Thyroid gland (tissue), 4 donors: Measurements from ENCODE around the gene GABARAPL2. TPM values are rescaled to one million over a fixed set of nuclear protein-coding genes. Genes with fewer than 3 reads are reported as not detected.
A peak's percentile ranks its signal among the peaks of the same experiment; 100 is the strongest.
"Not testable (repeated sequence)": the region's sequence is repeated elsewhere in the genome, so short reads cannot be mapped to it uniquely, and the experiment has no call there.

Experiments used
- DNase-seq, 2 donors: peaks; one replicate each; pipeline ENCODE4 v3.0.0-alpha.2; 2019
- H3K27ac ChIP-seq, 3 donors: fragments of 200-600 bp; sonication (generic); 1 replicate in 2 of 3; 2 replicates in 1 of 3; pipeline ENCODE4 v1.5.1; 2016 to 2019; ENCODE audit warnings: mild to moderate bottlenecking in 1 of 3, moderate library complexity in 1 of 3
- H3K27me3 ChIP-seq: fragments of 200-600 bp; sonication (generic); one replicate; pipeline ENCODE4 v1.5.1; 2019
- H3K36me3 ChIP-seq, 2 donors: fragments of 200-600 bp; sonication (generic); one replicate each; pipeline ENCODE4 v1.5.1; 2016 to 2019
- H3K4me1 ChIP-seq, 2 donors: fragments of 200-600 bp; sonication (generic); one replicate each; pipeline ENCODE4 v1.5.1; 2017 to 2019
- H3K4me3 ChIP-seq, 3 donors: fragments of 200-600 bp; sonication (generic); replicated peaks in 1 of 3; 1 replicate in 2 of 3; 2 replicates in 1 of 3; pipeline ENCODE4 v1.5.1; 2016; ENCODE audit warnings: mild to moderate bottlenecking in 1 of 3
- H3K9me3 ChIP-seq: fragments of 200-600 bp; sonication (generic); one replicate; pipeline ENCODE4 v1.5.1; 2017
- POLR2A ChIP-seq, 2 donors: fragments of 450-650 bp; IDR thresholded peaks; one replicate each; pipeline ENCODE4 v1.6.1; 2017; ENCODE audit warnings: antibody characterized with exemption in 2 of 2, mild to moderate bottlenecking in 2 of 2, moderate library complexity in 1 of 2
- WGBS, 2 donors: methylation state at CpG; one replicate each; pipeline ENCODE4 v1.1.5; 2017; 5-methylcytosine and 5-hydroxymethylcytosine counted together
- intact Hi-C: fragments of 100-400 bp; cut with DNase I; formaldehyde crosslinking; loops from one replicate; pipeline ENCODE4 v1.15.1; 2023
- total RNA-seq, 4 donors: library from RNA; depleted of rRNA; stranded (reverse); fragments of >200 nt; gene quantifications; one replicate each; pipeline ENCODE4 v1.2.3, GENCODE V29; 2016
- TF ChIP-seq, protein P1 (sequence below), 6 experiments: fragments of 200-600 bp in 3 of 6; fragments of 450-650 bp in 3 of 6; sonication (generic) in 3 of 6; IDR thresholded peaks; one replicate each; pipeline ENCODE4 v1.5.1; 2016 to 2019; ENCODE audit warnings: antibody characterized with exemption in 6 of 6, mild to moderate bottlenecking in 2 of 6, inconsistent platforms in 1 of 6, moderate library complexity in 1 of 6

GABARAPL2 gene
- total RNA-seq, 4 donors from 2014 or later, result 75.3 to 223 (median 122) TPM

DNA sequence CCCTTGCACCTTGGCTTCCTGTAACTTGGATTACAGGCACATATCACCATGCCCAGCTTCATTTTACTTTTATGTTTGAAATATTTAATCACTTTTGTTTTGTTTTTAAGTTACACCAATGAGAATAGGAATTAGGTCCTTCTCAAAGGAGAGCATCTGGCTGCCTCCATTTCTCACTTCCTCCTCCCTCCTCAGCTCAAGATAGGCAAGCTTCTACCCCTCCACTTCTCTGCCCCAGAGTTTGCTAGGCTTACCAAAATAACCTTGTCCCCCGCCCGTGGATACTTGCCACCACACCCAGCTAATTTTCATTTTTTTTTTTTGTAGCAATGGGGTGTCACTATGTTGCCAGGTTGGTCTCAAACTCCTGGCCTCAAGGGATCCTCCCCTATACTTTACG is 17.9 kb downstream of the GABARAPL2 start:
- no peak overlapping the region for H3K4me3 ChIP-seq
- no peaks in the 10 kb centered on the region for H3K27me3 ChIP-seq
- DNase-seq, result no peak
- no peak overlapping the region for H3K27ac ChIP-seq
- H3K36me3 ChIP-seq, result peaks cover 3 to 10% of the 10 kb centered on the region in 2 donors
- H3K4me1 ChIP-seq, result peaks cover 6 to 9% of the 10 kb centered on the region in 2 donors
- intact Hi-C loops, result no loop called here
- no peaks in the 10 kb centered on the region for H3K9me3 ChIP-seq
- 87 to 88% methylated on average over 3 of the region's 3 CpGs for WGBS, 2 donors
- no peak for TF ChIP-seq POLR2A (IDR thresholded peaks at IDR 0.05)
- TF ChIP-seq, protein P1, sequence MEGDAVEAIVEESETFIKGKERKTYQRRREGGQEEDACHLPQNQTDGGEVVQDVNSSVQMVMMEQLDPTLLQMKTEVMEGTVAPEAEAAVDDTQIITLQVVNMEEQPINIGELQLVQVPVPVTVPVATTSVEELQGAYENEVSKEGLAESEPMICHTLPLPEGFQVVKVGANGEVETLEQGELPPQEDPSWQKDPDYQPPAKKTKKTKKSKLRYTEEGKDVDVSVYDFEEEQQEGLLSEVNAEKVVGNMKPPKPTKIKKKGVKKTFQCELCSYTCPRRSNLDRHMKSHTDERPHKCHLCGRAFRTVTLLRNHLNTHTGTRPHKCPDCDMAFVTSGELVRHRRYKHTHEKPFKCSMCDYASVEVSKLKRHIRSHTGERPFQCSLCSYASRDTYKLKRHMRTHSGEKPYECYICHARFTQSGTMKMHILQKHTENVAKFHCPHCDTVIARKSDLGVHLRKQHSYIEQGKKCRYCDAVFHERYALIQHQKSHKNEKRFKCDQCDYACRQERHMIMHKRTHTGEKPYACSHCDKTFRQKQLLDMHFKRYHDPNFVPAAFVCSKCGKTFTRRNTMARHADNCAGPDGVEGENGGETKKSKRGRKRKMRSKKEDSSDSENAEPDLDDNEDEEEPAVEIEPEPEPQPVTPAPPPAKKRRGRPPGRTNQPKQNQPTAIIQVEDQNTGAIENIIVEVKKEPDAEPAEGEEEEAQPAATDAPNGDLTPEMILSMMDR (IDR thresholded peaks at IDR 0.05), result no peak

DNA sequence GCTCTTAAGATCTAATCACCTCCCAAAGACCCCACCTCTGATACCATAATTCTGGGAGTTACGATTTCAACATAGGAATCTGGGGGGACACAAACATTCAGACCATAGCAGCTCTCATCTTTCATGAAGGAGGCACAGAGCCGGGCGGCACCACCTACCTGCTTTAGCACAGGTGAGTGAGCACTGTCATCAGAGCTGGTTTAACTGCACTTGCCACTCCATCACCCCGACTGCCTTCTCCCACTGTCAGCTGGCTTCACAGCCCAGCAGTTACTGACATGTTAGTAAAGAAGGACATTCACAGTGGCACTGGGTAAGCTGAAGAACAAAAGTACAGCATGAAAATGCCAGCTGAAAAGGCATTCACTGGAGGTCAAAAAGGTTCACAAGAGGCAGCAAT is 22.5 kb downstream of the GABARAPL2 start:
- Histone ChIP-seq H3K4me3 (no peak overlapping the region), H3K27ac (peak overlapping the region in 2 of 3 donors; percentile 15 to 44), H3K36me3 (no peaks in the 10 kb centered on the region), H3K4me1 (peaks cover 19 to 26% of the 10 kb centered on the region in 2 donors), H3K27me3 (no peaks in the 10 kb centered on the region), H3K9me3 (no peaks in the 10 kb centered on the region)
- WGBS, 2 donors, result 45% methylated on average over 4 of the region's 4 CpGs
- peak; percentile 23 to 50 for DNase-seq
- intact Hi-C loops, result no loop called here
- TF ChIP-seq, protein P1 (IDR thresholded peaks at IDR 0.05), result no peak

- Histone ChIP-seq H3K4me1 (peaks cover 19 to 26% of the 10 kb centered on the region in 2 donors), H3K27me3 (no peaks in the 10 kb centered on the region), H3K9me3 (no peaks in the 10 kb centered on the region), H3K36me3 (no peaks in the 10 kb centered on the region), H3K4me3 (no peak overlapping the region), H3K27ac (peak overlapping the region in 2 of 3 donors; percentile 15 to 44)
- 51 to 58% methylated on average over 3 of the region's 3 CpGs for WGBS, 2 donors
- DNase-seq, result peak; percentile 5 to 20
- intact Hi-C loops, result no loop called here
- no peak for TF ChIP-seq POLR2A (IDR thresholded peaks at IDR 0.05)
These were observed 23.1 kb downstream of the GABARAPL2 start for GRCh38 chr16:75589306-75589705.

- no peaks in the 10 kb centered on the region for H3K9me3 ChIP-seq
- H3K4me3 ChIP-seq, result no peak overlapping the region
- WGBS, 2 donors, result 42 to 66% methylated on average over 8 of the region's 8 CpGs
- intact Hi-C loops, result no loop called here
- no peaks in the 10 kb centered on the region for H3K36me3 ChIP-seq
- no peaks in the 10 kb centered on the region for H3K27me3 ChIP-seq
- no peak for TF ChIP-seq POLR2A (IDR thresholded peaks at IDR 0.05)
- TF ChIP-seq, protein P1 (IDR thresholded peaks at IDR 0.05), result peak in 1 of 6 experiments; percentile 35
- peak overlapping the region; percentile 33 to 36 (median 33) for H3K27ac ChIP-seq
- H3K4me1 ChIP-seq, result peaks cover 19 to 26% of the 10 kb centered on the region in 2 donors
- DNase-seq, result peak in 1 of 2 donors; percentile 45
These were observed 25.0 kb downstream of the GABARAPL2 start for GRCh38 chr16:75590920-75591843.

DNA sequence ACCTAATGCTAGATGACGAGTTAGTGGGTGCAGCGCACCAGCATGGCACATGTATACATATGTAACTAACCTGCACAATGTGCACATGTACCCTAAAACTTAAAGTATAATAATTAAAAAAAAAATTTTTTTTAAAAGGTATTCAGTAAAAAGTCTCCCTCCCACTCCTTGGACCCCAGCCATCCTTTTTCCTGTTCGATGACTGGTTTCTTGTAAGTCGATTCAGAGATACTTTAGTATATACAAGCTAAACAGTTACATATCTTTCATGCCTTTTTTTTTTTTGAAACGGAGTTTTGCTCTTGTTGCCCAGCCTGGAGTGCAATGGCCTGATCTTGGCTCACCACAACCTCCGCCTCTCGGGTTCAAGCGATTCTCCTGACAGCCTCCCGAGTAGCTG is 25.7 kb downstream of the GABARAPL2 start:
- DNase-seq, H3K27ac ChIP-seq, intact Hi-C loops, H3K4me3 ChIP-seq, H3K9me3 ChIP-seq, H3K36me3 ChIP-seq, H3K27me3 ChIP-seq: not testable (repeated sequence)
- WGBS, 2 donors, result 69 to 75% methylated on average over 9 of the region's 9 CpGs
- H3K4me1 ChIP-seq, result peaks cover 19 to 26% of the 10 kb centered on the region in 2 donors

DNA sequence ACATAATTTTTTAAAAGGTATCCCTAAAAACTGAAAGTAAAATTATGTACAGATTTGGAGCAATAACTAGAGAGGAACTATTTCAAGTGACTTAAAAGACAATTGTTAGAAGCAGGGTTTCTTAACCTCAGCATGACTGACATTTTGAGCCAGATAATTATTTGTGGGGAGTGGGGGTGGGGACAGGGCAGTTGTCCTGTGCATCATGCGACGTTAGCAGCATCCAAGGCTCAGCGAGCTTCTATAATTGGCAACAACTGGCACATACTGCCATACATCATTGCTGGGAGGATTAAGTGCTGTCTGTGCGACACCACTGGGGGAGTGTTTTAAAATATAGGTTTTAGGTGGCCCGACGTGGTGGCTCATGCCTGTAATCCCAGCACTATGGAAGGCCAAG is 27.1 kb downstream of the GABARAPL2 start:
- TF ChIP-seq POLR2A (IDR thresholded peaks at IDR 0.05), result no peak
- TF ChIP-seq, protein P1 (IDR thresholded peaks at IDR 0.05), result no peak
- intact Hi-C loops, result no loop called here
- WGBS, 2 donors, result 94 to 96% methylated on average over 6 of the region's 6 CpGs
- Histone ChIP-seq H3K36me3 (peaks cover 4 to 8% of the 10 kb centered on the region in 2 donors), H3K27ac (no peak overlapping the region), H3K4me3 (no peak overlapping the region), H3K27me3 (no peaks in the 10 kb centered on the region), H3K4me1 (peaks cover 19 to 23% of the 10 kb centered on the region in 2 donors), H3K9me3 (no peaks in the 10 kb centered on the region)
- DNase-seq, result no peak
